Measurements from ENCODE around the gene STEAP2. TPM values are rescaled to one million over a fixed set of nuclear protein-coding genes. Genes with fewer than 3 reads are reported as not detected.

Gene STEAP2
- total RNA-seq, 1 donor from 2014 or later = 3.3 TPM

DNA sequence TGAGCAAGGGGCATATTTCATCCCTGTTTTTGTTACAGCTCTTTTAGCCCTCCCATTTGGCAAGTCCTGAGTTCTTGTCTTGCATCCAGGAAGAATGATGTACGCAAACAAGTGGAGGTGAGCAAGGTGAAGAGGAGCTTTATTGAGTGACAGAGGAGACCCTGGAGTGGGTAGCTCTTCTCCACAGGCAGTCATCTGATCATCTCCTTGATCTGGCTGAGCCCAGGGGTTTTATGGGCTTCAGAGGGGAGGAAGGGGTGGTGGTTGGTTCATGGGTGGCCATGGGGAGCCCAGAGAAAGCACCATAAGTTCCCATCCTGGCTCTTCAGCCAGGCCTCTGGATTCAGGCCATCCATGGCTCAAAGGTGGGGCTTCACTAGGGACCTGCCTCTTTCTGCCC, 35.3 kb upstream of the STEAP2 start:
- H3K27me3 Mint-ChIP-seq = peaks cover 6% of the 10 kb centered on the region
- TF ChIP-seq CTCF (conservative IDR thresholded peaks at IDR 0.05) = no peak
- no peak for DNase-seq (ENCODE audit: extremely low spot score, unreplicated experiment)
- no peak overlapping the region for H3K4me3 Mint-ChIP-seq
- H3K27ac Mint-ChIP-seq = no peak overlapping the region
- H3K9me3 Mint-ChIP-seq = no peaks in the 10 kb centered on the region
- no peaks in the 10 kb centered on the region for H3K36me3 Mint-ChIP-seq
- H3K4me1 Mint-ChIP-seq (ENCODE audit: unreplicated experiment) = no peaks in the 10 kb centered on the region

GRCh38 chr7:90178166-90178565, 33.4 kb upstream of the STEAP2 start:
- Mint-ChIP-seq H3K36me3 (no peaks in the 10 kb centered on the region), H3K27me3 (no peaks in the 10 kb centered on the region), H3K4me1 (ENCODE audit: unreplicated experiment) (no peaks in the 10 kb centered on the region), H3K27ac (no peak overlapping the region), H3K9me3 (no peaks in the 10 kb centered on the region), H3K4me3 (no peak overlapping the region)
- DNase-seq (ENCODE audit: extremely low spot score, unreplicated experiment) = no peak
- TF ChIP-seq CTCF (conservative IDR thresholded peaks at IDR 0.05) = no peak

GRCh38 chr7:90178679-90179278, 32.8 kb upstream of the STEAP2 start:
- Mint-ChIP-seq H3K27me3 (no peaks in the 10 kb centered on the region), H3K27ac (no peak overlapping the region)
- TF ChIP-seq CTCF (conservative IDR thresholded peaks at IDR 0.05) = no peak

GRCh38 chr7:90180011-90180585, 31.4 kb upstream of the STEAP2 start:
- no peak overlapping the region for H3K27ac Mint-ChIP-seq
- H3K4me1 Mint-ChIP-seq (ENCODE audit: unreplicated experiment) = no peaks in the 10 kb centered on the region
- no peak overlapping the region for H3K4me3 Mint-ChIP-seq
- no peaks in the 10 kb centered on the region for H3K36me3 Mint-ChIP-seq
- no peak for TF ChIP-seq CTCF (conservative IDR thresholded peaks at IDR 0.05)
- no peaks in the 10 kb centered on the region for H3K27me3 Mint-ChIP-seq
- DNase-seq (ENCODE audit: extremely low spot score, unreplicated experiment) = no peak
- no peaks in the 10 kb centered on the region for H3K9me3 Mint-ChIP-seq

More at GRCh38 chr7:90178679-90179278, 32.8 kb upstream of the STEAP2 start:
- no peak overlapping the region for H3K4me3 Mint-ChIP-seq
- no peak for DNase-seq (ENCODE audit: extremely low spot score, unreplicated experiment)
- no peaks in the 10 kb centered on the region for H3K9me3 Mint-ChIP-seq
- no peaks in the 10 kb centered on the region for H3K36me3 Mint-ChIP-seq
- no peaks in the 10 kb centered on the region for H3K4me1 Mint-ChIP-seq (ENCODE audit: unreplicated experiment)

DNA sequence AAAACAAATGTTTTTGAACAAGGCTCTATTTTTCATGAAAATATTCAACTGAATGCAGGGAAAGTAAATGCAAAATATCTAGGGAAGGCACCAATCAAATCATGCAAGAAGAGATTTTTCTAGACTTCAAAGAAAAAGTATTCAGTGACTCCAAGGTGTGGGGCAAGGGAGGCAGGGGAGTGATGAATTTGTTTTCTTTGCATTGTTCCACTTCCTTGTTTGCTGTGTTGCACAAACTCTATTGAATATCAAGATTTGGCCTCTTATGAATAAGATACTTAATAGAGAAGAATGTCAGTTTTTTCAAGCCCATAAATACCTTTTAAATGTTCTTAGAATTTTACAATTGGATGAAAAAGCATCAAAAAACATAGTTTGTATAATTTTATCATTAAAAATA, 30.9 kb upstream of the STEAP2 start:
- H3K9me3 Mint-ChIP-seq = no peaks in the 10 kb centered on the region
- no peak for TF ChIP-seq CTCF (conservative IDR thresholded peaks at IDR 0.05)
- no peak for DNase-seq (ENCODE audit: extremely low spot score, unreplicated experiment)
- H3K36me3 Mint-ChIP-seq = no peaks in the 10 kb centered on the region
- H3K27ac Mint-ChIP-seq = no peak overlapping the region
- H3K4me3 Mint-ChIP-seq = no peak overlapping the region
- no peaks in the 10 kb centered on the region for H3K27me3 Mint-ChIP-seq
- no peaks in the 10 kb centered on the region for H3K4me1 Mint-ChIP-seq (ENCODE audit: unreplicated experiment)

Data from type B pancreatic cell (in vitro differentiated cells).